ENCODE results near the gene URAD. TPM values are rescaled to one million over a fixed set of nuclear protein-coding genes. Genes with fewer than 3 reads are reported as not detected.
"Not testable (repeated sequence)": the region's sequence is repeated elsewhere in the genome, so short reads cannot be mapped to it uniquely, and the experiment has no call there.

Gene URAD
- total RNA-seq, 4 donors from 2014 or later: not detected

GRCh38 chr13:28014301-28014700 is 25.8 kb upstream of the URAD start:
- no peak for TF ChIP-seq POLR2A (IDR thresholded peaks at IDR 0.05)
- TF ChIP-seq, protein P1, sequence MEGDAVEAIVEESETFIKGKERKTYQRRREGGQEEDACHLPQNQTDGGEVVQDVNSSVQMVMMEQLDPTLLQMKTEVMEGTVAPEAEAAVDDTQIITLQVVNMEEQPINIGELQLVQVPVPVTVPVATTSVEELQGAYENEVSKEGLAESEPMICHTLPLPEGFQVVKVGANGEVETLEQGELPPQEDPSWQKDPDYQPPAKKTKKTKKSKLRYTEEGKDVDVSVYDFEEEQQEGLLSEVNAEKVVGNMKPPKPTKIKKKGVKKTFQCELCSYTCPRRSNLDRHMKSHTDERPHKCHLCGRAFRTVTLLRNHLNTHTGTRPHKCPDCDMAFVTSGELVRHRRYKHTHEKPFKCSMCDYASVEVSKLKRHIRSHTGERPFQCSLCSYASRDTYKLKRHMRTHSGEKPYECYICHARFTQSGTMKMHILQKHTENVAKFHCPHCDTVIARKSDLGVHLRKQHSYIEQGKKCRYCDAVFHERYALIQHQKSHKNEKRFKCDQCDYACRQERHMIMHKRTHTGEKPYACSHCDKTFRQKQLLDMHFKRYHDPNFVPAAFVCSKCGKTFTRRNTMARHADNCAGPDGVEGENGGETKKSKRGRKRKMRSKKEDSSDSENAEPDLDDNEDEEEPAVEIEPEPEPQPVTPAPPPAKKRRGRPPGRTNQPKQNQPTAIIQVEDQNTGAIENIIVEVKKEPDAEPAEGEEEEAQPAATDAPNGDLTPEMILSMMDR (IDR thresholded peaks at IDR 0.05): no peak
- 35 to 38% methylated on average over 3 of the region's 3 CpGs for WGBS, 2 donors
- intact Hi-C loops (cut with DNase I; ENCODE audit: low total_unique reads): no loop called here
- no peak overlapping the region for H3K4me3 ChIP-seq (ENCODE audit: low read depth, poor library complexity, severe bottlenecking)
- DNase-seq (ENCODE audit: low spot score in 2 of 2): no peak

- H3K4me3 ChIP-seq (ENCODE audit: low read depth, poor library complexity, severe bottlenecking): no peak overlapping the region
- no peak for TF ChIP-seq POLR2A (IDR thresholded peaks at IDR 0.05)
- TF ChIP-seq, protein P1 (IDR thresholded peaks at IDR 0.05): no peak
- intact Hi-C loops (cut with DNase I; ENCODE audit: low total_unique reads): no loop called here
- 71 to 77% methylated on average over 1 of the region's 1 CpG for WGBS, 2 donors
- no peak for DNase-seq (ENCODE audit: low spot score in 2 of 2)
Measured at GRCh38 chr13:28013482-28013881, 25.0 kb upstream of the URAD start.

DNA sequence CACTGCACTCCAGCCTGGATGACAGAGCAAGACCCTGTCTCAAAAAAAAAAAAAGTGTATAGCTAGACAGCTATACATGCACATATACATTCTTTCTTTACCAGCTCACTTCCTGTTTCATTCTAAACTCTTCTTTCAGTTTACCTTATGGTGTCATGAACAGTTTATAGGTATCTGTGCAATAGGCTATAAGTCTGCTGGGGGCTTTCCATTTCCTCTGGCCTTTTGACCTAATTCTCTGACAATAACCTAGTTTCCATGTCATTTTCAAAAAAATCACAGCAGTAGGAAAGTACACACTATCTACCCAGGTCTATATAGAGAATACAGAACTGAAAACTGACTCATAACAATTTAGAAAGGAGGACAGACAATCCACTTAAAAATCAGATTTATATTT is 24.4 kb upstream of the URAD start:
- H3K4me3 ChIP-seq (ENCODE audit: low read depth, poor library complexity, severe bottlenecking): no peak overlapping the region
- DNase-seq (ENCODE audit: low spot score in 2 of 2): no peak
- TF ChIP-seq, protein P1 (IDR thresholded peaks at IDR 0.05): no peak
- no peak for TF ChIP-seq POLR2A (IDR thresholded peaks at IDR 0.05)
- intact Hi-C loops (cut with DNase I; ENCODE audit: low total_unique reads): no loop called here

DNA sequence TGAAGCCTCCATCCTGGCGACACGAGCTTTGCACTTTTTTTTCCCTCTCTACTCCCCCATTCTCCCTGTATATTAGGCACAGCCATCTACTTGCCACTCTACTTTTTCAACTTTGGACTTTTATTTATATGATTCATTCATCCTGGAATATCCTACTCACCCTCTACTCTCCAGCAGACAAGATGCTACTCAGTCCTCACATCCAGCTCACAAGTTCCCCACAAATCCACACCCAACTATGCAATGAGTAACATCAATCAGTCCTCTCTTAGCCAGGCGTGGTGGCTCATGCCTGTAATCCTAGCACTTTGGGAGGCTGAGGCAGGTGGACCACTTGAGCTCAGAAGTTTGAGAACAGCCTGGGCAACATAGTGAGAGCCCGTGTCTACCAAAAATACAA is 23.9 kb upstream of the URAD start:
- intact Hi-C loops (cut with DNase I; ENCODE audit: low total_unique reads): no loop called here
- no peak for TF ChIP-seq POLR2A (IDR thresholded peaks at IDR 0.05)
- TF ChIP-seq, protein P1 (IDR thresholded peaks at IDR 0.05): no peak
- no peak for DNase-seq (ENCODE audit: low spot score in 2 of 2)
- 71 to 80% methylated on average over 4 of the region's 4 CpGs for WGBS, 2 donors
- H3K4me3 ChIP-seq (ENCODE audit: low read depth, poor library complexity, severe bottlenecking): no peak overlapping the region

- no peak overlapping the region for H3K4me3 ChIP-seq (ENCODE audit: low read depth, poor library complexity, severe bottlenecking)
- TF ChIP-seq POLR2A (IDR thresholded peaks at IDR 0.05): no peak
- TF ChIP-seq, protein P1 (IDR thresholded peaks at IDR 0.05): no peak
- intact Hi-C loops (cut with DNase I; ENCODE audit: low total_unique reads): no loop called here
- WGBS, 2 donors: 72 to 77% methylated on average over 5 of the region's 5 CpGs
- DNase-seq (ENCODE audit: low spot score in 2 of 2): no peak
Measured at GRCh38 chr13:28010046-28010445, 21.6 kb upstream of the URAD start.

- intact Hi-C loops (cut with DNase I; ENCODE audit: low total_unique reads); H3K4me3 ChIP-seq (ENCODE audit: low read depth, poor library complexity, severe bottlenecking): not testable (repeated sequence)
- 93 to 94% methylated on average over 13 of the region's 13 CpGs for WGBS, 2 donors
- DNase-seq (ENCODE audit: low spot score in 2 of 2): peak in 1 of 2 donors; percentile 53
Measured at GRCh38 chr13:28005016-28005415, 16.5 kb upstream of the URAD start.
